OCI-LY1 (cell line): ENCODE results near the gene DENND1A.

Experiments
- H2AFZ ChIP-seq: fragments of 200-600 bp; sonication (generic), shearing (Covaris generic); 2 replicates; pipeline ENCODE4 v1.6.0; 2014; ENCODE audit warnings: antibody characterized with exemption, mild to moderate bottlenecking, low read length
- H3F3A ChIP-seq: fragments of 200-600 bp; sonication (generic), shearing (Covaris generic); 2 replicates; pipeline ENCODE4 v1.6.0; 2014; ENCODE audit warnings: mild to moderate bottlenecking, antibody characterized with exemption, low read length, moderate library complexity; ENCODE audit not compliant: insufficient read depth
- H3K27ac ChIP-seq: fragments of 200-600 bp; sonication (generic); 2 replicates; pipeline ENCODE4 v1.5.1; 2014; ENCODE audit warnings: low read length, mixed run types, mild to moderate bottlenecking, low read depth; ENCODE audit not compliant: poor library complexity, severe bottlenecking
- H3K27me3 ChIP-seq: fragments of 200-600 bp; sonication (generic); 2 replicates; pipeline ENCODE4 v1.6.0; 2014; ENCODE audit warnings: antibody characterized with exemption, mild to moderate bottlenecking, low read length, moderate library complexity; ENCODE audit not compliant: insufficient read depth
- H3K36me3 ChIP-seq: fragments of 200-600 bp; sonication (generic); 2 replicates; pipeline ENCODE4 v1.6.1; 2014; ENCODE audit warnings: mild to moderate bottlenecking, antibody characterized with exemption, low read length, moderate library complexity, mixed read lengths; ENCODE audit not compliant: insufficient read depth
- H3K4me1 ChIP-seq: fragments of 200-600 bp; sonication (generic); 2 replicates; pipeline ENCODE4 v1.5.1; 2014; ENCODE audit warnings: mild to moderate bottlenecking, low read length, moderate library complexity; ENCODE audit not compliant: insufficient read depth, severe bottlenecking
- H3K4me2 ChIP-seq: fragments of 200-600 bp; sonication (generic), shearing (Covaris generic); 2 replicates; pipeline ENCODE4 v1.6.1; 2014; ENCODE audit warnings: low read length
- H3K4me3 ChIP-seq: fragments of 200-600 bp; sonication (generic); 2 replicates; pipeline ENCODE4 v1.5.1; 2014; ENCODE audit warnings: low read length, low read depth, mild to moderate bottlenecking, mixed read lengths; ENCODE audit not compliant: poor library complexity, severe bottlenecking
- H3K79me2 ChIP-seq: fragments of 200-600 bp; shearing (Covaris generic); 2 replicates; pipeline ENCODE4 v1.6.1; 2016; ENCODE audit warnings: mixed run types, low read length, mixed read lengths; ENCODE audit not compliant: insufficient read depth
- H3K9ac ChIP-seq: fragments of 200-600 bp; sonication (generic), shearing (Covaris generic); 2 replicates; pipeline ENCODE4 v1.6.1; 2014; ENCODE audit warnings: mild to moderate bottlenecking, low read length, mixed read lengths
- H3K9me2 ChIP-seq: fragments of 200-600 bp; sonication (generic), shearing (Covaris generic); 2 replicates; pipeline ENCODE4 v1.6.1; 2014; ENCODE audit warnings: low read depth, mild to moderate bottlenecking, low read length, mixed read lengths
- H3K9me3 ChIP-seq: fragments of 200-600 bp; shearing (Covaris generic); 2 replicates; pipeline ENCODE4 v1.6.1; 2014; ENCODE audit warnings: low read length, mixed read lengths
- H4K20me1 ChIP-seq: fragments of 200-600 bp; sonication (generic), shearing (Covaris generic); 2 replicates; pipeline ENCODE4 v1.6.0; 2016; ENCODE audit warnings: mild to moderate bottlenecking, low read length; ENCODE audit not compliant: insufficient read depth
- EZH2 ChIP-seq: fragments of 200-600 bp; sonication (generic), shearing (Covaris generic); IDR thresholded peaks from 2 replicates; pipeline ENCODE4 v1.8.0; 2017; ENCODE audit warnings: borderline replicate concordance, mixed run types, mild to moderate bottlenecking, antibody characterized with exemption, low read length, moderate library complexity, mixed read lengths
- TF ChIP-seq, protein P1 (sequence below): fragments of 200-600 bp; sonication (generic), shearing (Covaris generic); IDR thresholded peaks from 2 replicates; pipeline ENCODE4 v1.5.1; 2017; ENCODE audit warnings: mild to moderate bottlenecking, antibody characterized with exemption, low read length, moderate library complexity, mixed read lengths

DENND1A gene

DNA sequence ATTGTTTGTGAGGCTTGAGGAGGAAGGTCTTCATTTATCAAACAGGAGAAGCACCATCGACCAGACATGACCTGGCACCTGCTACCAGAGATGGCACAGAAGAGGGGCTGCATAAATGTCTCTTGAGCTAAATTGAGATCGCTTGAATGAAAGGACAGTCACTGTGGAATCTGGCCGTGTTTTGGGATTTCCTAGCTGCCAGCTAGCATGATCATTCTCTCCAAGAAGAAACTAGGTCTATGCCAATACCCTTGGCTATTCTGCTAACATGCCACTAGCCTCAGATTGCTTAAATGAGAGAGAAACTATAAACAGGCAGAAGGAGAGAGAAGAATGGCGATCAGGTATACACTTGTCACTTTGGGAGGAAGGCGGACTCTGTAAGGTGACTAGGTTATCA, 324.6 kb downstream of the DENND1A start:
- no peak overlapping the region for H3K4me3 ChIP-seq
- no peaks in the 10 kb centered on the region for H3F3A ChIP-seq
- no peak for TF ChIP-seq EZH2
- TF ChIP-seq, protein P1, sequence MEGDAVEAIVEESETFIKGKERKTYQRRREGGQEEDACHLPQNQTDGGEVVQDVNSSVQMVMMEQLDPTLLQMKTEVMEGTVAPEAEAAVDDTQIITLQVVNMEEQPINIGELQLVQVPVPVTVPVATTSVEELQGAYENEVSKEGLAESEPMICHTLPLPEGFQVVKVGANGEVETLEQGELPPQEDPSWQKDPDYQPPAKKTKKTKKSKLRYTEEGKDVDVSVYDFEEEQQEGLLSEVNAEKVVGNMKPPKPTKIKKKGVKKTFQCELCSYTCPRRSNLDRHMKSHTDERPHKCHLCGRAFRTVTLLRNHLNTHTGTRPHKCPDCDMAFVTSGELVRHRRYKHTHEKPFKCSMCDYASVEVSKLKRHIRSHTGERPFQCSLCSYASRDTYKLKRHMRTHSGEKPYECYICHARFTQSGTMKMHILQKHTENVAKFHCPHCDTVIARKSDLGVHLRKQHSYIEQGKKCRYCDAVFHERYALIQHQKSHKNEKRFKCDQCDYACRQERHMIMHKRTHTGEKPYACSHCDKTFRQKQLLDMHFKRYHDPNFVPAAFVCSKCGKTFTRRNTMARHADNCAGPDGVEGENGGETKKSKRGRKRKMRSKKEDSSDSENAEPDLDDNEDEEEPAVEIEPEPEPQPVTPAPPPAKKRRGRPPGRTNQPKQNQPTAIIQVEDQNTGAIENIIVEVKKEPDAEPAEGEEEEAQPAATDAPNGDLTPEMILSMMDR, result no peak
- no peaks in the 10 kb centered on the region for H3K36me3 ChIP-seq
- H4K20me1 ChIP-seq, result no peaks in the 10 kb centered on the region
- no peak overlapping the region for H3K4me2 ChIP-seq
- H3K9me2 ChIP-seq, result no peaks in the 10 kb centered on the region
- no peak overlapping the region for H2AFZ ChIP-seq
- no peaks in the 10 kb centered on the region for H3K79me2 ChIP-seq
- no peak overlapping the region for H3K9ac ChIP-seq
- H3K27me3 ChIP-seq, result no peaks in the 10 kb centered on the region
- no peaks in the 10 kb centered on the region for H3K9me3 ChIP-seq
- H3K4me1 ChIP-seq, result peaks cover 30% of the 10 kb centered on the region
- peak overlapping the region; percentile 37 for H3K27ac ChIP-seq

DNA sequence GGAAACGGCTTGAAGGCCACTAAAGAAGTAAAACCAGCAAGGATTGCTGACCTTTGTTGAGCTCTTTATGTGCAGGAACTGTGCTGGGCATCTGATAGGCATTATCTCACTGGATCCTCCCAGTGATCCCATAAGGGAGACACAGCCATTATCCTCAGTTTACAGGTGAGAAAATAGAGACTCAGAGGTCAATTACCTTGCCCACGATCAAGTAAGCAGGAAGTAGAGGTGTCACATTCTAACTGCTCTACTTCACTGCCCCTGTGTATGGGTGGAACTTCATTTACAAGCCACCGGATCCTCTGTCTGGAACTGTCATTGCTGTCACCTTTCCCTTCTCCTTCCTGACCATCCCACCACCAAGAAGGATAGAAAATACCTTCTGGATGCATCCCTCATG, 325.1 kb downstream of the DENND1A start:
- TF ChIP-seq, protein P1, result no peak
- no peak for TF ChIP-seq EZH2
- no peaks in the 10 kb centered on the region for H3K27me3 ChIP-seq

DNA sequence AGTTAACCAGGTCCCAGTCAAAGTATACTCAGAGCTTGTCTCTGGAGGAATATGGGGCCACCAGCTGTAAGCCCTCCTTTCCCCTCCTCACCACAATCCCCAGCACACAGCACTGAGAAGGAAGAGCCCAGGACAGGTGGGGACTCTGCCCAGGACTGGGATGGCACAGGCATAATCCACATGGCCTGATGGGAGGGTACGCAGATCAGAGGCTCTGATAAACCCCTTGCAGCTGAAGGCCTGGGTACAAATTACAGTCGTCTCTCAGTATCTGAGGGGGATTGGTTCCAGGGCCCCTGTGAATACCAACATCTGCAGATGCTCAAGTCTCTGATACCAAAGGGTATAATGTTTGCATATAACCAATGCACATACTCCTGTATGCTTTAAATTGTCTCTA, 328.1 kb downstream of the DENND1A start:
- Histone ChIP-seq H3K4me2 (no peak overlapping the region), H3K4me3 (no peak overlapping the region), H2AFZ (no peak overlapping the region), H3K79me2 (no peaks in the 10 kb centered on the region), H3K27ac (no peak overlapping the region), H3F3A (no peaks in the 10 kb centered on the region), H3K27me3 (no peaks in the 10 kb centered on the region), H4K20me1 (no peaks in the 10 kb centered on the region), H3K4me1 (peaks cover 12% of the 10 kb centered on the region), H3K9me3 (no peaks in the 10 kb centered on the region), H3K9ac (no peak overlapping the region), H3K9me2 (no peaks in the 10 kb centered on the region), H3K36me3 (no peaks in the 10 kb centered on the region)
- TF ChIP-seq, protein P1, result no peak
- no peak for TF ChIP-seq EZH2

More for the DNA sequence above, 325.1 kb downstream of the DENND1A start:
- Histone ChIP-seq H4K20me1 (no peaks in the 10 kb centered on the region), H3K36me3 (no peaks in the 10 kb centered on the region), H3K9me3 (no peaks in the 10 kb centered on the region), H3K79me2 (no peaks in the 10 kb centered on the region), H3K4me3 (no peak overlapping the region), H3K4me2 (no peak overlapping the region), H2AFZ (no peak overlapping the region), H3K4me1 (peaks cover 30% of the 10 kb centered on the region), H3F3A (no peaks in the 10 kb centered on the region), H3K9me2 (no peaks in the 10 kb centered on the region), H3K9ac (no peak overlapping the region), H3K27ac (peak overlapping the region; percentile 37)
